GM12878 (cell line): ENCODE results near the gene CKAP2.
"Not testable (repeated sequence)": the region's sequence is repeated elsewhere in the genome, so short reads cannot be mapped to it uniquely, and the experiment has no call there.

Experiments used
- ATF3 ChIP-seq: IDR thresholded peaks from 2 replicates; pipeline ENCODE4 v1.6.1; 2011; ENCODE audit warnings: low read depth, mild to moderate bottlenecking, low read length, moderate library complexity, borderline replicate concordance; ENCODE audit errors: extremely low read depth
- EP300 ChIP-seq, 2 experiments: fragments of 150-350 bp in 1 of 2; IDR thresholded peaks; 2 replicates each; pipeline ENCODE4 v1.6.1; 2011 to 2012; ENCODE audit warnings: low read depth in 2 of 2, low read length in 2 of 2, borderline replicate concordance in 1 of 2, improper control_type of control experiment in 1 of 2, inconsistent platforms in 1 of 2; ENCODE audit not compliant: control insufficient read depth in 1 of 2
- JUNB ChIP-seq: IDR thresholded peaks from 2 replicates; pipeline ENCODE4 v1.6.1; 2016; ENCODE audit warnings: antibody characterized with exemption, mild to moderate bottlenecking
- TF ChIP-seq, protein P1 (sequence below), 3 experiments: IDR thresholded peaks in 2 of 3; conservative IDR thresholded peaks in 1 of 3; 2 replicates each; pipeline ENCODE4 v1.5.1; 2011; ENCODE audit warnings: low read depth in 3 of 3, low read length in 3 of 3, mild to moderate bottlenecking in 3 of 3, control low read depth in 2 of 3, moderate library complexity in 2 of 3, inconsistent platforms in 1 of 3, mixed read lengths in 1 of 3; ENCODE audit not compliant: control insufficient read depth in 2 of 3, insufficient read depth in 1 of 3; ENCODE audit errors: extremely low read depth in 1 of 3

- TF ChIP-seq JUNB; ATF3; EP300 (IDR thresholded peaks at IDR 0.05; ENCODE audit: borderline replicate concordance in 1 of 2, control insufficient read depth in 1 of 2, low read depth in 2 of 2, low read length in 2 of 2): not testable (repeated sequence)
- TF ChIP-seq, protein P1, sequence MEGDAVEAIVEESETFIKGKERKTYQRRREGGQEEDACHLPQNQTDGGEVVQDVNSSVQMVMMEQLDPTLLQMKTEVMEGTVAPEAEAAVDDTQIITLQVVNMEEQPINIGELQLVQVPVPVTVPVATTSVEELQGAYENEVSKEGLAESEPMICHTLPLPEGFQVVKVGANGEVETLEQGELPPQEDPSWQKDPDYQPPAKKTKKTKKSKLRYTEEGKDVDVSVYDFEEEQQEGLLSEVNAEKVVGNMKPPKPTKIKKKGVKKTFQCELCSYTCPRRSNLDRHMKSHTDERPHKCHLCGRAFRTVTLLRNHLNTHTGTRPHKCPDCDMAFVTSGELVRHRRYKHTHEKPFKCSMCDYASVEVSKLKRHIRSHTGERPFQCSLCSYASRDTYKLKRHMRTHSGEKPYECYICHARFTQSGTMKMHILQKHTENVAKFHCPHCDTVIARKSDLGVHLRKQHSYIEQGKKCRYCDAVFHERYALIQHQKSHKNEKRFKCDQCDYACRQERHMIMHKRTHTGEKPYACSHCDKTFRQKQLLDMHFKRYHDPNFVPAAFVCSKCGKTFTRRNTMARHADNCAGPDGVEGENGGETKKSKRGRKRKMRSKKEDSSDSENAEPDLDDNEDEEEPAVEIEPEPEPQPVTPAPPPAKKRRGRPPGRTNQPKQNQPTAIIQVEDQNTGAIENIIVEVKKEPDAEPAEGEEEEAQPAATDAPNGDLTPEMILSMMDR (IDR thresholded peaks at IDR 0.05 in 2 of 3, conservative IDR thresholded peaks at IDR 0.05 in 1 of 3; ENCODE audit: control insufficient read depth in 2 of 3, extremely low read depth in 1 of 3, insufficient read depth in 1 of 3, low read depth in 3 of 3, low read length in 3 of 3): not testable (repeated sequence)
Observed at GRCh38 chr13:52480677-52481428, 25.6 kb downstream of the CKAP2 start.
